Forelimb muscle (tissue), 1 donor: ENCODE results near the gene INSIG1. TPM values are rescaled to one million over a fixed set of nuclear protein-coding genes. Genes with fewer than 3 reads are reported as not detected.

Source experiments
- DNase-seq: peaks from one replicate; pipeline ENCODE4 v3.0.0-alpha.2; 2013; ENCODE audit warnings: low read depth
- polyA plus RNA-seq: library from polyadenylated mRNA; unstranded; fragments of 120-200 nt; gene quantifications from one replicate; pipeline ENCODE4 v1.2.1, GENCODE V29; 2013; ENCODE audit not compliant: insufficient read length

Gene INSIG1
- polyA plus RNA-seq, 1 donor: 22.7 TPM

- DNase-seq: no peak
Observed at GRCh38 chr7:155349601-155350331, 52.1 kb downstream of the INSIG1 start.

- DNase-seq: no peak
Observed at GRCh38 chr7:155351120-155351870, 53.6 kb downstream of the INSIG1 start.

- DNase-seq: no peak
Observed at GRCh38 chr7:155352076-155352752, 54.5 kb downstream of the INSIG1 start.

DNA sequence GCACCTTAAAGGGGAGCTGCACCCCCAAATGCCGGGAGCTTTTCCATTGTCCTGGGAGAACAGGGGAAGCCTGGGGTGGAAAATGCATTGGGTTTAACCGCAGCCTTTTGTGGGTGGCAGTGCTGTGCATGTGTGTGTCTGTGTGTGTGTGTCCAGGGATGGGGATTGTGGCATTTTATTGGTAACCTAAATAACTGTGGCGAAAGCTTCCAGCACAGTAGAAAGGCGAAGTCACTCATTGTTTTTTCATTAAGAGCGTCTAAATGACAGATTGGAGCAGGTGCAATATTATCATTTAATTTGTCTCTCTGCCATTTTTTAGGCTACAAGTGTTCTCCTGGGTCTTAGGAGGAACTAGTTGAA lies 55.1 kb downstream of the INSIG1 start:
- no peak for DNase-seq

GRCh38 chr7:155353256-155353897 lies 55.7 kb downstream of the INSIG1 start:
- no peak for DNase-seq

DNA sequence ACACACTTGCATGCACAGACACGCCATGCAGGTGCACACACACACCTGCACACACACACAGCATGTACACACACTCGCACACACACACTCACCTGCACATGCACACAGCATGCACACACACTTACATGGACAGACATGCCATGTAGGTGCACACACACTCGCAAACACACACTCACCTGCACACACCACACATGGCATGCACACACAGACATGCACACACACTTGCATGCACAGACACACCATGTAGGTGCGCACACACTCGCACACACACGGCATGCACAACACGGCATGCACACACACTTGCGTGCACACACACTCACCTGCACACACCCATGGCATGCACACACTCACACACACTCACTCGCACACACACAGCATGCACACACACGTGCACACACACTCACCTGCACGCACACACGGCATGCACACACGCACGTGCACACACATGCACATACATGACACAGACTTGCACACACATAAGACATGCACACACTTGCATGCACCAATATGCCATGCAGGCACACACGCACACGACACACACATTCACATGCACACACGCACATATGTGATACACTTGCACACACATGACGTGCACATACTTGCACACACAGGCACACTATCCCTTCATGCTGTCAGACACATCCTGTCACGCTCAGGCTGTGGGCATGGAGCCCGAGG lies 56.8 kb downstream of the INSIG1 start:
- DNase-seq: no peak

- no peak for DNase-seq
Observed at GRCh38 chr7:155355176-155355575, 57.5 kb downstream of the INSIG1 start.

DNA sequence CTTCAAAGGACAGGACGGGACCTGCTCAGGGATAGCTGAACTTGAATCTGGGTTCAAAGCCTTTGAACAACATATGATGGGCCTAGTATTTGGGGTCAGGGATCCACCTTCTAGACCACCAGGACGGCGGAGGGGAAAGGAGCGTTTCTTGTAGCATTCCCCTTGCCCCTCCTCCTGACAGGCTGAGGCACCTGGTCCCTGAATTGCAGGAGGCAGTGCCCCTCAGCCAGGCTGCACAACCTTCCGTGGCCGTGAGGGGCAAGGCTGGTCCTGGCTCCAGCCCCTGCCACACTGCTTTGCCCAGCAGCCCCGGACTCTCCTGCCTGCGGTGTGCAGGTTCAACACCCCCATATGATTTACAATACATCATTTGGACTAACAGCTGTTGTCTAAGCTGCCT lies 58.1 kb downstream of the INSIG1 start:
- DNase-seq: no peak

DNA sequence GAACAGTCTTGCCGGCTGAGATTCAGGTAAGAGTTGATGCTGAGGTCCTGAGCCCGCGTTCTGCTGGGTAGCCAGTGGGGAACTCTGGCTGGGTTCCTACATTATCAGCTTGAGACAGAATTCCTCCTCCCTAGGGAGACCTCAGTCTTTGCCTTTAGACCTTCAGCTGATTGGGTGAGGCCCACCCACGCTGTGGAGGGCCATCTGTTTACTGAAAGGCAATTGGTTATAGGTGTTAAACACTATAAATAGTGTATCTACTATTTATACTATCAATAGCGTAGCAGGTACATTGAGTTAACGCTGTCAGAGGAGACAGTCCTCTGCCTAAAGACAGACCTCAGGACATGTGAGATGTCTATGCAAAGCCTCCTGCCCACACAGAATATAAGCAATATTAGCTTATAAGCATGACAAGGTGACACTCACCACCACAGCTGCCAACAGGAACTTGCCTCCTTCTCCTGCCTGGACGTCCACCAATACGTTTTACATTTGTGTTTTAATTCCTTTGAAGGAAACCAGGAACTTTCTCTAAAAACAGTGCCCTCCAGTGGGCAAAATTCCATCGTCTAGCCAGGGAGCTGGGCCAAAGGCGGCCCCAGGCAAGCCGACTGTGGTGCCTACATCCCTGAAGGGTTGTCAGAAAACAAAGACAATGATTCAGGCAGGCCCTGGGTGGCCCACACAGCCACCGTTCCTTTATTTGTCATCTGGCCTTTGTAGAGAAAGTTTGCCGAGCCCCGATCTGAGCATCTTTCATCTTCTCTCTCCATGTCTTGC lies 58.8 kb downstream of the INSIG1 start:
- no peak for DNase-seq

GRCh38 chr7:155357573-155358041 lies 59.9 kb downstream of the INSIG1 start:
- DNase-seq: no peak

- DNase-seq: no peak
Observed at GRCh38 chr7:155358066-155358947, 60.6 kb downstream of the INSIG1 start.

- no peak for DNase-seq
Observed at GRCh38 chr7:155358948-155359712, 61.5 kb downstream of the INSIG1 start.

Other genes starting within 250 kb of the INSIG1 start
- gene HTR5A, start 227.6 kb upstream of the INSIG1 start, polyA plus RNA-seq: not detected
- gene EN2, start 160.3 kb downstream of the INSIG1 start, polyA plus RNA-seq: 0.71 TPM
- gene CNPY1, start 248.7 kb downstream of the INSIG1 start, polyA plus RNA-seq: 0.40 TPM